Measurements from ENCODE around the gene TUFT1. TPM values are rescaled to one million over a fixed set of nuclear protein-coding genes. Genes with fewer than 3 reads are reported as not detected.

TUFT1 gene
- total and polyA plus RNA-seq, 2 of the 8 experiments (the other 6 are each of a cell fraction or from before 2014, with no cell fraction given) = 7.3 to 10.4 TPM

DNA sequence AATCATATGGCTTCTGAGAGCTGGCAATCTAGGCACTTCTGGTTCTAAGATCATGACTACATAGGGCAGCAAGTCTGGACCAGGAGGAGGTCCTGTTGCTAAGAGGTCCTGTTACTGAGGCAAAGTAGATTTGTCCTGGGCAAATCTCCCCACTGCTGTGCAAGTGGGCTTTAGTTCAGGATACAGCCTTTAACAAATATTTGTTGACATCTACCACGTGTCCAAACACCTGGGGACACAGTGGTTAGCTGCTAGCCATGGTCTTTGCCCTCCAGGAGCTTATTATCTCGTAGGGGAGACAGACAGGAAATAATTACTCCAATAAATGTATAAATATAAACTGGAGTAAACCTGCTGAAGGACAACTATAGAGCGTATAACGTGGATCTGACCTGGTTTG, 25.7 kb upstream of the TUFT1 start:
- Histone ChIP-seq H3K79me2 (ENCODE audit: control insufficient read depth in 1 of 2, insufficient read depth in 2 of 2, low read length in 2 of 2) (peaks cover 0 to 47% of the 10 kb centered on the region in 2 experiments; a peak in 2 of 4 replicates), H2AK5ac (ENCODE audit: low read depth, low read length) (peak overlapping the region; percentile 88), H4K91ac (replicated peaks; ENCODE audit: insufficient read length, low read length) (peak overlapping the region; percentile 66), H2BK120ac (replicated peaks; ENCODE audit: low read depth, low read length) (peak overlapping the region; percentile 59), H4K5ac (ENCODE audit: insufficient read length, low read depth, low read length) (peak overlapping the region; percentile 16), H2AFZ (ENCODE audit: low read length) (no peak overlapping the region), H2BK5ac (ENCODE audit: low read depth, low read length) (peak overlapping the region; percentile 97), H3K14ac (ENCODE audit: insufficient read length) (no peak overlapping the region), H3K23ac (ENCODE audit: insufficient read length) (no peak overlapping the region), H3K27ac (ENCODE audit: low read depth, low read length) (peak overlapping the region; percentile 74), H4K20me1 (replicated peaks in 1 of 2; ENCODE audit: control insufficient read depth in 1 of 2, insufficient read depth in 2 of 2, low read length in 2 of 2) (peaks cover 0 to 2% of the 10 kb centered on the region in 2 experiments), H3K9me3 (ENCODE audit: insufficient read depth in 2 of 2, low read depth in 1 of 2, low read length in 1 of 2) (no peaks in the 10 kb centered on the region), H2BK15ac (ENCODE audit: low read length) (peak overlapping the region; percentile 94), H3K18ac (ENCODE audit: extremely low read depth, low read length) (peak overlapping the region; percentile 84), H3K4me3 (ENCODE audit: extremely low read depth in 1 of 4, insufficient read depth in 2 of 4, low read depth in 3 of 4, low read length in 4 of 4) (peak overlapping the region in 2 of 4 experiments; percentile 80 to 85; a peak in 2 of 8 replicates), H3K36me3 (ENCODE audit: control insufficient read depth in 2 of 4, insufficient read depth in 4 of 4, low read length in 3 of 4) (peaks cover 7 to 10% (median 8%) of the 10 kb centered on the region in 4 experiments; a peak in 7 of 8 replicates), H3K79me1 (ENCODE audit: low read depth, low read length) (peaks cover 14% of the 10 kb centered on the region), H4K8ac (ENCODE audit: extremely low read depth, insufficient read depth, low read length) (no peak overlapping the region), H3K23me2 (ENCODE audit: low read depth, low read length) (peaks cover 24% of the 10 kb centered on the region), H2BK20ac (ENCODE audit: low read length) (peak overlapping the region; percentile 29), H2BK12ac (ENCODE audit: low read depth, low read length) (peak overlapping the region; percentile 100), H3K4me1 (replicated peaks in 1 of 4; ENCODE audit: control insufficient read depth in 3 of 4, insufficient read depth in 4 of 4, low read length in 3 of 4) (peaks cover 19 to 36% (median 21%) of the 10 kb centered on the region in 4 experiments), H3K56ac (replicated peaks; ENCODE audit: insufficient read length, low read depth, low read length) (no peak overlapping the region), H3K27me3 (replicated peaks in 1 of 4; ENCODE audit: control insufficient read depth in 3 of 4, extremely low read depth in 1 of 4, insufficient read depth in 3 of 4, low read length in 3 of 4) (0 out of 7 replicates have a peak, but pooled peaks cover 0 to 3% (median 0%) of the 10 kb centered on the region in 4 experiments), H3K4me2 (ENCODE audit: insufficient read depth in 1 of 2, low read depth in 2 of 2, low read length in 2 of 2) (peak overlapping the region; percentile 83 to 98), H3K9ac (replicated peaks in 1 of 4; ENCODE audit: extremely low read depth in 1 of 4, low read depth in 3 of 4, low read length in 3 of 4) (peak overlapping the region in 1 of 4 experiments; percentile 65; a peak in 1 of 7 replicates), H3K4ac (replicated peaks; ENCODE audit: insufficient read length, low read depth, low read length) (peak overlapping the region; percentile 40)
- CTCF ChIA-PET (ENCODE audit: partially characterized antibody) = interaction anchor here (0.6 to 1.3 kb wide), 4 partner anchors 13 to 1300 kb away, joined by 3 read pairs; no protein-coding TSS in a partner anchor
- DNase-seq (ENCODE audit: low read depth in 1 of 2, low spot score in 2 of 2) = no peak
- 80% methylated on average over 4 of the region's 4 CpGs; no CpG with 5 or more reads in 1 of the 2 experiments for WGBS, 2 experiments (ENCODE audit: extremely low coverage in 1 of 2, insufficient coverage in 1 of 2, insufficient read length in 1 of 2, insufficient replicate concordance in 2 of 2, low coverage in 1 of 2, low lambda C conversion rate in 2 of 2, missing lambda C conversion rate in 1 of 2)
- no peak for FAIRE-seq
- POLR2A ChIA-PET (ENCODE audit: partially characterized antibody) = interaction anchor here (0.6 to 17.1 kb wide), 4 partner anchors 9 to 48 kb away, joined by 3 to 283 read pairs (median 29); partner anchors contain the start of gene TUFT1
- no peak for TF ChIP-seq RBBP5 (IDR thresholded peaks at IDR 0.05; ENCODE audit: borderline replicate concordance, low read depth, low read length)
- TF ChIP-seq, protein P1, sequence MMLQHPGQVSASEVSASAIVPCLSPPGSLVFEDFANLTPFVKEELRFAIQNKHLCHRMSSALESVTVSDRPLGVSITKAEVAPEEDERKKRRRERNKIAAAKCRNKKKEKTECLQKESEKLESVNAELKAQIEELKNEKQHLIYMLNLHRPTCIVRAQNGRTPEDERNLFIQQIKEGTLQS (IDR thresholded peaks at IDR 0.05; ENCODE audit: insufficient read depth, low read depth, low read length) = no peak
- no peak for TF ChIP-seq ZNF274 (IDR thresholded peaks at IDR 0.05; ENCODE audit: borderline replicate concordance, extremely low read depth, low read length)
- TF ChIP-seq HDAC2 (IDR thresholded peaks at IDR 0.05; ENCODE audit: borderline replicate concordance in 1 of 2, low read depth in 2 of 2, low read length in 2 of 2) = no peak
- no peak for TF ChIP-seq E2F6 (IDR thresholded peaks at IDR 0.05)
- TF ChIP-seq TBP (IDR thresholded peaks at IDR 0.05; ENCODE audit: low read depth, low read length) = no peak
